Measurements from ENCODE around the gene DPH7. TPM values are rescaled to one million over a fixed set of nuclear protein-coding genes. Genes with fewer than 3 reads are reported as not detected.

Gene DPH7
- total RNA-seq, 4 donors from 2014 or later: 17.6 to 43.6 (median 27.8) TPM

DNA sequence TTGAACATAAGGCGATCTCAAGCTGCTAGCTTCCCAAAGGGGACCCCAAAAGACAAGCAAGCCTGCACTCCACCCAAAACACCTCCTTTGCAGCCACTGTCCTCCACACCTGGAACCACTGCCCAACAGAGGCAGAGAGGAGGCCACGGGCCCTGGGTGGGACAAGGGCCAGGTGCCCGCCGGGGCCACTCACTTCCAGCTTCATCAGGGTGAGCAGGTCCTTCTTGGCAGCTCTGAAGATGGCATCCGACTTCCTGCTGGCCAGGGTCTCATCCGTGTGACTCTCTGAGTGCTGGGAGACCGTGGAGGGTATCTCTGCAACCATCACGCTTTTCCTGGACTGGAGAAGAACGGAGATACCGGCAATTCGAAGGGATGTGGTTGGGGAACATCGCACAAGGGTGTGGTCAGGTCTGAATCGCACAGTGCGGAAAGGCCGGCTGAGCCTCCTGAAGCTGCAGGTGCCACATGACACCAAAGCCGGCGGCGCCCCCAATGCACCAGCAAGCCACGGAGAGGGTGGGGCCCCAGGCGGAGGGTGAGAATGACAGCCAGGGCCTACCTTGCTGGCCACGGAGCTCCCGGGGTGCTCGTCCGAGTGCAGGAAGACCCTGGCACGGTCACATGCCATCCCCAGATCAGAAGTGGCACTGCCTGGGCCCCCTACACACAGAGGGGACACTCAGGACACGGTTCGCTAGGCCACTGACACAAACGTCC is 73.1 kb downstream of the DPH7 start:
- Histone ChIP-seq H3K27ac (no peak overlapping the region), H3K9me3 (no peaks in the 10 kb centered on the region), H3K36me3 (peaks cover 0 to 24% of the 10 kb centered on the region in 2 donors), H3K4me3 (no peak overlapping the region), H3K4me1 (no peaks in the 10 kb centered on the region), H3K27me3 (no peaks in the 10 kb centered on the region)
- no peak for ATAC-seq
- WGBS, 2 donors (ENCODE audit: low coverage in 1 of 2): 96 to 97% methylated on average over 4 to 8 of the region's 28 CpGs
- TF ChIP-seq EP300 (IDR thresholded peaks at IDR 0.05): no peak
- no peak for TF ChIP-seq POLR2A (IDR thresholded peaks at IDR 0.05)
- TF ChIP-seq POLR2AphosphoS5 (IDR thresholded peaks at IDR 0.05): no peak
- TF ChIP-seq, protein P1, sequence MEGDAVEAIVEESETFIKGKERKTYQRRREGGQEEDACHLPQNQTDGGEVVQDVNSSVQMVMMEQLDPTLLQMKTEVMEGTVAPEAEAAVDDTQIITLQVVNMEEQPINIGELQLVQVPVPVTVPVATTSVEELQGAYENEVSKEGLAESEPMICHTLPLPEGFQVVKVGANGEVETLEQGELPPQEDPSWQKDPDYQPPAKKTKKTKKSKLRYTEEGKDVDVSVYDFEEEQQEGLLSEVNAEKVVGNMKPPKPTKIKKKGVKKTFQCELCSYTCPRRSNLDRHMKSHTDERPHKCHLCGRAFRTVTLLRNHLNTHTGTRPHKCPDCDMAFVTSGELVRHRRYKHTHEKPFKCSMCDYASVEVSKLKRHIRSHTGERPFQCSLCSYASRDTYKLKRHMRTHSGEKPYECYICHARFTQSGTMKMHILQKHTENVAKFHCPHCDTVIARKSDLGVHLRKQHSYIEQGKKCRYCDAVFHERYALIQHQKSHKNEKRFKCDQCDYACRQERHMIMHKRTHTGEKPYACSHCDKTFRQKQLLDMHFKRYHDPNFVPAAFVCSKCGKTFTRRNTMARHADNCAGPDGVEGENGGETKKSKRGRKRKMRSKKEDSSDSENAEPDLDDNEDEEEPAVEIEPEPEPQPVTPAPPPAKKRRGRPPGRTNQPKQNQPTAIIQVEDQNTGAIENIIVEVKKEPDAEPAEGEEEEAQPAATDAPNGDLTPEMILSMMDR (IDR thresholded peaks at IDR 0.05): no peak

Other genes with a start within 250 kb of the DPH7 start
- gene EXD3, start 155.8 kb downstream of the DPH7 start, total RNA-seq: 10 to 100 TPM in 2 of 4 donors, 1 to 10 TPM in 2; 3.7 to 29.7 (median 10.9) TPM
- gene NOXA1, start 155.5 kb downstream of the DPH7 start, total RNA-seq: 1 to 10 TPM; 1.1 to 4.2 (median 3.0) TPM
- under 1 TPM in 1 of 4 donors, not detected in 3; 0.57 TPM for gene ENTPD8, start 137.6 kb downstream of the DPH7 start, total RNA-seq
- 10 to 100 TPM; 38.1 to 63.5 (median 49.1) TPM for gene NSMF, start 119.6 kb downstream of the DPH7 start, total RNA-seq
- 10 to 100 TPM in 1 of 4 donors, 1 to 10 TPM in 3; 2.0 to 11.2 (median 6.6) TPM for gene PNPLA7, start 28.5 kb downstream of the DPH7 start, total RNA-seq
- 10 to 100 TPM; 46.5 to 65.1 (median 55.8) TPM for gene MRPL41, start 27.0 kb downstream of the DPH7 start, total RNA-seq
- 10 to 100 TPM in 2 of 4 donors, 1 to 10 TPM in 2; 9.5 to 17.1 (median 13.2) TPM for gene ZMYND19, start 11.6 kb upstream of the DPH7 start, total RNA-seq
- gene ARRDC1, start 26.8 kb upstream of the DPH7 start, total RNA-seq: 10 to 100 TPM; 16.0 to 25.1 (median 21.9) TPM
- gene EHMT1, start 40.1 kb upstream of the DPH7 start, total RNA-seq: 10 to 100 TPM; 49.2 to 79.7 (median 64.7) TPM

Data from gastroesophageal sphincter (tissue), 4 donors.